Panc1 (cell line): ENCODE data around the gene RBMXL3. TPM values are rescaled to one million over a fixed set of nuclear protein-coding genes. Genes with fewer than 3 reads are reported as not detected.

Experiments used
- ATAC-seq: fragments of 200-7000 bp; cut with Tn5 transposase; 2 replicates; pipeline ENCODE4 v1.9.1; 2020; ENCODE audit warnings: mild to moderate bottlenecking, moderate library complexity
- BruUV-seq: library from RNA; stranded (reverse); fragments of 400-500 nt; replicated peaks from 2 replicates; lab custom pipeline; 2021; lab: Mats Ljungman, UMichigan
- CTCF ChIA-PET: fragments of 300-600 bp; sonication (Branson Sonifier 250); formaldehyde crosslinking; loops from one replicate; lab custom pipeline; 2022; ENCODE audit warnings: antibody characterized with exemption; lab: Charles Lee
- POLR2A ChIA-PET: fragments of 300-600 bp; sonication (Branson Sonifier 250); formaldehyde crosslinking; loops from one replicate; lab custom pipeline; 2022; ENCODE audit warnings: antibody characterized with exemption; lab: Charles Lee
- DNase-seq: peaks from one replicate; pipeline ENCODE4 v3.0.0-alpha.2; 2010; ENCODE audit warnings: low read depth, low spot score
- H3K27ac ChIP-seq: 2 replicates; pipeline ENCODE4 v1.5.1; 2011; ENCODE audit warnings: mild to moderate bottlenecking, low read length, inconsistent platforms
- H3K27me3 ChIP-seq: fragments of 200-500 bp; sonication (Bioruptor generic); 2 replicates; pipeline ENCODE4 v1.6.0; 2014; ENCODE audit warnings: low read length, inconsistent platforms; ENCODE audit not compliant: control insufficient read depth, insufficient read depth
- H3K36me3 ChIP-seq: fragments of 200-500 bp; sonication (Bioruptor generic); 2 replicates; pipeline ENCODE4 v1.5.1; 2014; ENCODE audit warnings: inconsistent platforms, mild to moderate bottlenecking, low read length, moderate library complexity; ENCODE audit not compliant: control insufficient read depth, insufficient read depth
- H3K4me1 ChIP-seq: 2 replicates; pipeline ENCODE4 v1.5.1; 2011; ENCODE audit warnings: inconsistent platforms, mild to moderate bottlenecking, low read length, moderate library complexity; ENCODE audit not compliant: control insufficient read depth, insufficient read depth
- H3K4me3 ChIP-seq, 2 experiments: 2 replicates each; pipeline ENCODE4 v1.5.1; 2011 to 2012; ENCODE audit warnings: low read depth in 2 of 2, low read length in 2 of 2, mild to moderate bottlenecking in 2 of 2, inconsistent platforms in 1 of 2, moderate library complexity in 1 of 2
- H3K9me3 ChIP-seq: fragments of 200-500 bp; sonication (Bioruptor generic); 2 replicates; pipeline ENCODE4 v1.5.1; 2014; ENCODE audit warnings: low read depth, mild to moderate bottlenecking, inconsistent platforms, low read length, moderate library complexity; ENCODE audit not compliant: control insufficient read depth, insufficient read depth
- CTCF ChIP-seq: fragments of 450-650 bp; IDR thresholded peaks from 2 replicates; pipeline ENCODE4 v1.5.1; 2017; ENCODE audit warnings: mild to moderate bottlenecking
- POLR2AphosphoS5 ChIP-seq: IDR thresholded peaks from 2 replicates; pipeline ENCODE4 v1.6.1; 2012; ENCODE audit warnings: mild to moderate bottlenecking, low read depth, low read length, moderate library complexity
- REST ChIP-seq, 2 experiments: IDR thresholded peaks; 2 replicates each; pipeline ENCODE4 v1.6.1; 2011 to 2012; ENCODE audit warnings: low read depth in 2 of 2, control low read depth in 1 of 2, low read length in 1 of 2, mild to moderate bottlenecking in 1 of 2, moderate library complexity in 1 of 2; ENCODE audit not compliant: insufficient read depth in 1 of 2
- SIN3A ChIP-seq: IDR thresholded peaks from 2 replicates; pipeline ENCODE4 v1.6.1; 2012; ENCODE audit warnings: low read depth, mild to moderate bottlenecking, low read length, moderate library complexity, borderline replicate concordance; ENCODE audit not compliant: insufficient read depth
- TCF7L2 ChIP-seq: IDR thresholded peaks from 2 replicates; pipeline ENCODE4 v1.6.1; 2011; ENCODE audit warnings: mild to moderate bottlenecking, low read depth, low read length, inconsistent platforms
- in situ Hi-C: cut with HindIII; loops from 2 replicates; pipeline ENCODE4 v1.10.0; 2016; ENCODE audit warnings: low sequenced_read_pairs, low pct_unique_long_range_greater_than_20kb
- intact Hi-C: fragments of 100-400 bp; cut with micrococcal nuclease; formaldehyde crosslinking; loops from one replicate; pipeline ENCODE4 v1.10.0; 2022; ENCODE audit not compliant: unreplicated experiment
- total RNA-seq: library from RNA; stranded (reverse); gene quantifications from one replicate; pipeline ENCODE4 v1.2.1, GENCODE V29; 2021; ENCODE audit not compliant: unreplicated experiment

RBMXL3 gene
- total RNA-seq, 1 experiment from 2014 or later, result not detected

- no peaks in the 10 kb centered on the region for H3K36me3 ChIP-seq
- CTCF ChIA-PET, result no interaction called here
- no TSS peak for BruUV-seq
- intact Hi-C loops, result no loop called here
- DNase-seq, result no peak
- H3K9me3 ChIP-seq, result no peaks in the 10 kb centered on the region
- TF ChIP-seq SIN3A (no peak), POLR2AphosphoS5 (no peak), REST (IDR thresholded peaks at IDR 0.05; ENCODE audit: insufficient read depth in 1 of 2, low read depth in 2 of 2, low read length in 1 of 2) (no peak), CTCF (no peak), TCF7L2 (no peak)
- peak overlapping the region in 1 of 2 experiments; percentile 45; a peak in 1 of 4 replicates for H3K4me3 ChIP-seq
- H3K27ac ChIP-seq, result no peak overlapping the region
- H3K4me1 ChIP-seq, result no peaks in the 10 kb centered on the region
- no peak for ATAC-seq
- peaks cover 39% of the 10 kb centered on the region for H3K27me3 ChIP-seq
- POLR2A ChIA-PET, result no interaction called here
- in situ Hi-C loops, result no loop called here
Measured at GRCh38 chrX:115234461-115234860, 45.3 kb downstream of the RBMXL3 start.

- DNase-seq, result no peak
Measured at GRCh38 chrX:115236560-115236959, 47.4 kb downstream of the RBMXL3 start.

More at GRCh38 chrX:115236560-115236959, 47.4 kb downstream of the RBMXL3 start:
- peaks cover 33% of the 10 kb centered on the region for H3K27me3 ChIP-seq
- intact Hi-C loops, result no loop called here
- no TSS peak for BruUV-seq
- no peak overlapping the region for H3K27ac ChIP-seq
- no peak for TF ChIP-seq REST (IDR thresholded peaks at IDR 0.05; ENCODE audit: insufficient read depth in 1 of 2, low read depth in 2 of 2, low read length in 1 of 2)
- no peak for TF ChIP-seq SIN3A
- ATAC-seq, result no peak
- no peaks in the 10 kb centered on the region for H3K9me3 ChIP-seq
- H3K36me3 ChIP-seq, result no peaks in the 10 kb centered on the region
- no peaks in the 10 kb centered on the region for H3K4me1 ChIP-seq
- in situ Hi-C loops, result no loop called here
- no peak overlapping the region for H3K4me3 ChIP-seq
- ChIA-PET POLR2A (no interaction called here), CTCF (no interaction called here)
